WTC11 (cell line): ENCODE measurements around the gene DAG1. TPM values are rescaled to one million over a fixed set of nuclear protein-coding genes. Genes with fewer than 3 reads are reported as not detected.

ENCODE experiments used
- ATAC-seq: fragments of 200-7000 bp; cut with Tn5 transposase; 2 replicates; pipeline ENCODE4 v1.10.0; 2021; ENCODE audit warnings: mild to moderate bottlenecking, moderate library complexity
- CTCF ChIA-PET: fragments of 300-600 bp; sonication (Branson Sonifier 250); formaldehyde crosslinking; loops from one replicate; lab custom pipeline; 2021; ENCODE audit warnings: antibody characterized with exemption; lab: Charles Lee
- POLR2A ChIA-PET: fragments of 350-600 bp; sonication (Branson Sonifier 250); formaldehyde crosslinking; loops from one replicate; lab custom pipeline; 2021; ENCODE audit warnings: antibody characterized with exemption; lab: Charles Lee
- DNase-seq: peaks from one replicate; pipeline ENCODE4 v3.0.0; 2021; ENCODE audit warnings: low spot score
- H3K27ac Mint-ChIP-seq: 2 replicates; pipeline ENCODE4 v1.8.0; 2021; ENCODE audit warnings: mixed read lengths
- H3K27me3 Mint-ChIP-seq: 2 replicates; pipeline ENCODE4 v1.8.0; 2021; ENCODE audit warnings: low read depth, mild to moderate bottlenecking, moderate library complexity, mixed read lengths
- H3K36me3 Mint-ChIP-seq: 2 replicates; pipeline ENCODE4 v1.8.0; 2021; ENCODE audit warnings: mixed read lengths
- H3K4me1 Mint-ChIP-seq: 2 replicates; pipeline ENCODE4 v1.8.0; 2022; ENCODE audit warnings: mixed read lengths
- H3K4me3 Mint-ChIP-seq: 2 replicates; pipeline ENCODE4 v1.8.0; 2021; ENCODE audit warnings: mild to moderate bottlenecking, moderate library complexity, mixed read lengths
- H3K9me3 Mint-ChIP-seq: 2 replicates; pipeline ENCODE4 v1.8.0; 2021; ENCODE audit warnings: mixed read lengths
- AR ChIP-seq: fragments of 250-450 bp; sonication (Bioruptor Pico); IDR thresholded peaks from 2 replicates; pipeline ENCODE4 v1.9.0; 2021; ENCODE audit warnings: mild to moderate bottlenecking
- CDX4 ChIP-seq: fragments of 250-450 bp; sonication (Bioruptor Pico); IDR thresholded peaks from 2 replicates; pipeline ENCODE4 v1.9.0; 2021; ENCODE audit warnings: moderate library complexity, mild to moderate bottlenecking, inconsistent platforms, borderline replicate concordance
- CTCF ChIP-seq: fragments of 200-600 bp; IDR thresholded peaks from 2 replicates; pipeline ENCODE4 v1.8.0; 2022; ENCODE audit warnings: antibody characterized with exemption
- ELF4 ChIP-seq: sonication (generic); formaldehyde crosslinking; IDR thresholded peaks from 2 replicates; pipeline ENCODE4 v1.8.1; 2022; ENCODE audit warnings: low read depth, mild to moderate bottlenecking, moderate library complexity, missing genetic modification reagents
- ERG ChIP-seq: fragments of 250-450 bp; sonication (Bioruptor Pico); IDR thresholded peaks from 2 replicates; pipeline ENCODE4 v1.8.0; 2021; ENCODE audit warnings: mild to moderate bottlenecking
- FOXP4 ChIP-seq: sonication (generic); formaldehyde crosslinking; IDR thresholded peaks from 2 replicates; pipeline ENCODE4 v1.8.0; 2022; ENCODE audit warnings: mild to moderate bottlenecking, missing genetic modification reagents
- GTF2I ChIP-seq: fragments of 250-450 bp; sonication (Bioruptor Pico); conservative IDR thresholded peaks from 2 replicates; pipeline ENCODE4 v1.4.0; 2021; ENCODE audit warnings: mild to moderate bottlenecking
- IRF2 ChIP-seq: sonication (generic); formaldehyde crosslinking; IDR thresholded peaks from 2 replicates; pipeline ENCODE4 v1.8.0; 2022; ENCODE audit warnings: low read depth, missing genetic modification reagents, borderline replicate concordance
- KAT7 ChIP-seq: sonication (generic); formaldehyde crosslinking; IDR thresholded peaks from 2 replicates; pipeline ENCODE4 v1.8.1; 2023; ENCODE audit warnings: missing genetic modification reagents, mild to moderate bottlenecking, borderline replicate concordance
- NFATC4 ChIP-seq: fragments of 250-450 bp; sonication (Bioruptor Pico); IDR thresholded peaks from 2 replicates; pipeline ENCODE4 v1.9.0; 2021; ENCODE audit warnings: mild to moderate bottlenecking
- USF2 ChIP-seq: sonication (generic); formaldehyde crosslinking; IDR thresholded peaks from 2 replicates; pipeline ENCODE4 v1.8.1; 2023; ENCODE audit warnings: mild to moderate bottlenecking, missing genetic modification reagents, moderate library complexity
- ZMAT4 ChIP-seq: fragments of 250-450 bp; sonication (Bioruptor Pico); IDR thresholded peaks from 2 replicates; pipeline ENCODE4 v1.9.0; 2021; ENCODE audit warnings: mild to moderate bottlenecking
- ZNF219 ChIP-seq: sonication (generic); formaldehyde crosslinking; IDR thresholded peaks from 2 replicates; pipeline ENCODE4 v1.8.0; 2023; ENCODE audit warnings: missing genetic modification reagents, mild to moderate bottlenecking, borderline replicate concordance
- ZNF263 ChIP-seq: sonication (generic); formaldehyde crosslinking; IDR thresholded peaks from 2 replicates; pipeline ENCODE4 v1.8.1; 2022; ENCODE audit warnings: low read depth, mild to moderate bottlenecking, moderate library complexity, missing genetic modification reagents
- ZNF532 ChIP-seq: fragments of 250-450 bp; sonication (Bioruptor Pico); IDR thresholded peaks from 2 replicates; pipeline ENCODE4 v1.9.0; 2021; ENCODE audit warnings: mild to moderate bottlenecking, borderline replicate concordance
- total RNA-seq: library from RNA; stranded (reverse); gene quantifications from 3 replicates; pipeline ENCODE4 v1.2.3, GENCODE V29; 2021

Gene DAG1
- total RNA-seq, 1 experiment from 2014 or later = 115 TPM

- TF ChIP-seq ZMAT4 (CRISPR knock-in tag) (no peak), AR (CRISPR knock-in tag) (no peak)
Measured at GRCh38 chr3:49511639-49512038, 41.6 kb downstream of the DAG1 start (continued).

- H3K4me3 Mint-ChIP-seq = no peak overlapping the region
- no peaks in the 10 kb centered on the region for H3K27me3 Mint-ChIP-seq
- DNase-seq = no peak
- ChIA-PET CTCF (interaction anchor here (2.0 kb wide), 1 partner anchor 26 kb away, joined by 5 read pairs; no protein-coding TSS in a partner anchor), POLR2A (interaction anchor here (0.6 to 1.0 kb wide), 2 partner anchors 14 to 44 kb away, joined by 3 to 4 read pairs; no protein-coding TSS in a partner anchor)
- H3K27ac Mint-ChIP-seq = no peak overlapping the region
- H3K4me1 Mint-ChIP-seq = no peaks in the 10 kb centered on the region
- TF ChIP-seq ZNF263 (CRISPR knock-in tag) (no peak), FOXP4 (CRISPR knock-in tag) (no peak)
- ATAC-seq = no peak
- no peaks in the 10 kb centered on the region for H3K9me3 Mint-ChIP-seq
- peaks cover 47% of the 10 kb centered on the region for H3K36me3 Mint-ChIP-seq
Measured at GRCh38 chr3:49512781-49513355, 42.8 kb downstream of the DAG1 start.

GRCh38 chr3:49513494-49514124 is 43.5 kb downstream of the DAG1 start:
- H3K9me3 Mint-ChIP-seq = no peaks in the 10 kb centered on the region
- ATAC-seq = no peak
- TF ChIP-seq ZMAT4 (CRISPR knock-in tag) = no peak
- no peak for TF ChIP-seq CTCF
- no peak for TF ChIP-seq NFATC4 (CRISPR knock-in tag)
- TF ChIP-seq CDX4 = no peak
- TF ChIP-seq KAT7 (CRISPR knock-in tag) = no peak
- TF ChIP-seq ERG (CRISPR knock-in tag) = no peak
- no peak for TF ChIP-seq IRF2 (CRISPR knock-in tag)
- TF ChIP-seq GTF2I (CRISPR knock-in tag) = no peak
- TF ChIP-seq ZNF532 = no peak
- TF ChIP-seq ELF4 (CRISPR knock-in tag) = no peak
- TF ChIP-seq ZNF219 (CRISPR knock-in tag) = no peak
- TF ChIP-seq USF2 (CRISPR knock-in tag) = no peak

More at GRCh38 chr3:49513494-49514124, 43.5 kb downstream of the DAG1 start:
- POLR2A ChIA-PET = interaction anchor here (0.5 to 0.6 kb wide), 2 partner anchors 14 to 21 kb away, joined by 4 to 6 read pairs; no protein-coding TSS in a partner anchor
- Mint-ChIP-seq H3K4me1 (no peaks in the 10 kb centered on the region), H3K36me3 (peaks cover 47% of the 10 kb centered on the region), H3K27me3 (no peaks in the 10 kb centered on the region), H3K4me3 (no peak overlapping the region), H3K27ac (no peak overlapping the region; the same call in 1 of the 2 replicates)
- CTCF ChIA-PET = no interaction called here
- DNase-seq = no peak
